Measurements from ENCODE around the gene DHPS.
"Not testable (repeated sequence)": the region's sequence is repeated elsewhere in the genome, so short reads cannot be mapped to it uniquely, and the experiment has no call there.

The DHPS gene

GRCh38 chr19:12643716-12644115, 38.0 kb downstream of the DHPS start:
- H3K4me1 ChIP-seq (ENCODE audit: control insufficient read depth, insufficient read depth, low read length); H3K4me3 ChIP-seq (ENCODE audit: low read depth, low read length); H3K27me3 ChIP-seq (ENCODE audit: control insufficient read depth, insufficient read depth, low read length); H3K27ac ChIP-seq (ENCODE audit: low read depth, low read length); H3K9me3 ChIP-seq (ENCODE audit: control insufficient read depth, insufficient read depth, low read depth, low read length); H3K9ac ChIP-seq (ENCODE audit: low read length); H3K36me3 ChIP-seq (ENCODE audit: control insufficient read depth, insufficient read depth, low read length): not testable (repeated sequence)

- Histone ChIP-seq H3K36me3 (ENCODE audit: control insufficient read depth, insufficient read depth, low read length) (no peaks in the 10 kb centered on the region), H3K4me3 (ENCODE audit: low read depth, low read length) (no peak overlapping the region), H3K4me1 (ENCODE audit: control insufficient read depth, insufficient read depth, low read length) (0 out of 2 replicates have a peak, but pooled peaks cover 3% of the 10 kb centered on the region), H3K27ac (ENCODE audit: low read depth, low read length) (no peak overlapping the region), H3K9ac (ENCODE audit: low read length) (no peak overlapping the region), H3K27me3 (ENCODE audit: control insufficient read depth, insufficient read depth, low read length) (0 out of 2 replicates have a peak, but pooled peaks cover 2% of the 10 kb centered on the region), H3K9me3 (ENCODE audit: control insufficient read depth, insufficient read depth, low read depth, low read length) (0 out of 2 replicates have a peak, but pooled peaks cover 3% of the 10 kb centered on the region)
Observed at GRCh38 chr19:12642506-12642905, 39.2 kb downstream of the DHPS start.

GRCh38 chr19:12641456-12641855, 40.2 kb downstream of the DHPS start:
- 0 out of 2 replicates have a peak, but pooled peaks cover 3% of the 10 kb centered on the region for H3K9me3 ChIP-seq (ENCODE audit: control insufficient read depth, insufficient read depth, low read depth, low read length)
- H3K27ac ChIP-seq (ENCODE audit: low read depth, low read length) = no peak overlapping the region
- H3K4me3 ChIP-seq (ENCODE audit: low read depth, low read length) = no peak overlapping the region
- 0 out of 2 replicates have a peak, but pooled peaks cover 2% of the 10 kb centered on the region for H3K27me3 ChIP-seq (ENCODE audit: control insufficient read depth, insufficient read depth, low read length)
- H3K36me3 ChIP-seq (ENCODE audit: control insufficient read depth, insufficient read depth, low read length) = no peaks in the 10 kb centered on the region
- 0 out of 2 replicates have a peak, but pooled peaks cover 3% of the 10 kb centered on the region for H3K4me1 ChIP-seq (ENCODE audit: control insufficient read depth, insufficient read depth, low read length)
- no peak overlapping the region for H3K9ac ChIP-seq (ENCODE audit: low read length)

GRCh38 chr19:12639901-12640613, 41.6 kb downstream of the DHPS start:
- Histone ChIP-seq H3K4me1 (ENCODE audit: control insufficient read depth, insufficient read depth, low read length) (0 out of 2 replicates have a peak, but pooled peaks cover 3% of the 10 kb centered on the region), H3K9ac (ENCODE audit: low read length) (peak overlapping the region; percentile 37), H3K9me3 (ENCODE audit: control insufficient read depth, insufficient read depth, low read depth, low read length) (0 out of 2 replicates have a peak, but pooled peaks cover 3% of the 10 kb centered on the region), H3K27ac (ENCODE audit: low read depth, low read length) (no peak overlapping the region), H3K36me3 (ENCODE audit: control insufficient read depth, insufficient read depth, low read length) (no peaks in the 10 kb centered on the region), H3K27me3 (ENCODE audit: control insufficient read depth, insufficient read depth, low read length) (0 out of 2 replicates have a peak, but pooled peaks cover 2% of the 10 kb centered on the region), H3K4me3 (ENCODE audit: low read depth, low read length) (peak overlapping the region; percentile 57)

GRCh38 chr19:12638611-12639182, 43.0 kb downstream of the DHPS start:
- Histone ChIP-seq H3K9me3 (ENCODE audit: control insufficient read depth, insufficient read depth, low read depth, low read length) (0 out of 2 replicates have a peak, but pooled peaks cover 3% of the 10 kb centered on the region), H3K4me3 (ENCODE audit: low read depth, low read length) (no peak overlapping the region), H3K27me3 (ENCODE audit: control insufficient read depth, insufficient read depth, low read length) (0 out of 2 replicates have a peak, but pooled peaks cover 2% of the 10 kb centered on the region), H3K9ac (ENCODE audit: low read length) (no peak overlapping the region), H3K27ac (ENCODE audit: low read depth, low read length) (no peak overlapping the region), H3K36me3 (ENCODE audit: control insufficient read depth, insufficient read depth, low read length) (no peaks in the 10 kb centered on the region), H3K4me1 (ENCODE audit: control insufficient read depth, insufficient read depth, low read length) (0 out of 2 replicates have a peak, but pooled peaks cover 3% of the 10 kb centered on the region)

- Histone ChIP-seq H3K4me1 (ENCODE audit: control insufficient read depth, insufficient read depth, low read length) (0 out of 2 replicates have a peak, but pooled peaks cover 3% of the 10 kb centered on the region), H3K9ac (ENCODE audit: low read length) (no peak overlapping the region), H3K36me3 (ENCODE audit: control insufficient read depth, insufficient read depth, low read length) (no peaks in the 10 kb centered on the region), H3K27ac (ENCODE audit: low read depth, low read length) (no peak overlapping the region), H3K27me3 (ENCODE audit: control insufficient read depth, insufficient read depth, low read length) (0 out of 2 replicates have a peak, but pooled peaks cover 2% of the 10 kb centered on the region), H3K4me3 (ENCODE audit: low read depth, low read length) (no peak overlapping the region), H3K9me3 (ENCODE audit: control insufficient read depth, insufficient read depth, low read depth, low read length) (0 out of 2 replicates have a peak, but pooled peaks cover 3% of the 10 kb centered on the region)
Observed at GRCh38 chr19:12636631-12637030, 45.0 kb downstream of the DHPS start.

GRCh38 chr19:12629215-12629614, 52.5 kb downstream of the DHPS start:
- H3K9me3 ChIP-seq (ENCODE audit: control insufficient read depth, insufficient read depth, low read depth, low read length) = peaks cover 46% of the 10 kb centered on the region
- H3K36me3 ChIP-seq (ENCODE audit: control insufficient read depth, insufficient read depth, low read length) = peaks cover 64% of the 10 kb centered on the region
- no peak overlapping the region for H3K4me3 ChIP-seq (ENCODE audit: low read depth, low read length)
- H3K27me3 ChIP-seq (ENCODE audit: control insufficient read depth, insufficient read depth, low read length) = no peaks in the 10 kb centered on the region
- no peak overlapping the region for H3K27ac ChIP-seq (ENCODE audit: low read depth, low read length)
- no peaks in the 10 kb centered on the region for H3K4me1 ChIP-seq (ENCODE audit: control insufficient read depth, insufficient read depth, low read length)
- no peak overlapping the region for H3K9ac ChIP-seq (ENCODE audit: low read length)

GRCh38 chr19:12628040-12629022, 53.3 kb downstream of the DHPS start:
- Histone ChIP-seq H3K4me1 (ENCODE audit: control insufficient read depth, insufficient read depth, low read length) (no peaks in the 10 kb centered on the region), H3K36me3 (ENCODE audit: control insufficient read depth, insufficient read depth, low read length) (peaks cover 72% of the 10 kb centered on the region), H3K27me3 (ENCODE audit: control insufficient read depth, insufficient read depth, low read length) (no peaks in the 10 kb centered on the region), H3K27ac (ENCODE audit: low read depth, low read length) (no peak overlapping the region), H3K4me3 (ENCODE audit: low read depth, low read length) (no peak overlapping the region), H3K9me3 (ENCODE audit: control insufficient read depth, insufficient read depth, low read depth, low read length) (peaks cover 51% of the 10 kb centered on the region), H3K9ac (ENCODE audit: low read length) (no peak overlapping the region)

GRCh38 chr19:12626958-12627357, 54.7 kb downstream of the DHPS start:
- Histone ChIP-seq H3K9ac (ENCODE audit: low read length) (no peak overlapping the region), H3K27me3 (ENCODE audit: control insufficient read depth, insufficient read depth, low read length) (no peaks in the 10 kb centered on the region), H3K9me3 (ENCODE audit: control insufficient read depth, insufficient read depth, low read depth, low read length) (peaks cover 57% of the 10 kb centered on the region), H3K4me3 (ENCODE audit: low read depth, low read length) (no peak overlapping the region; the same call in none of the 2 replicates), H3K36me3 (ENCODE audit: control insufficient read depth, insufficient read depth, low read length) (peaks cover 78% of the 10 kb centered on the region), H3K27ac (ENCODE audit: low read depth, low read length) (no peak overlapping the region), H3K4me1 (ENCODE audit: control insufficient read depth, insufficient read depth, low read length) (no peaks in the 10 kb centered on the region)

All from HUES6 (cell line).